ENCODE data around the gene LPAR6.

- TF ChIP-seq CTCF (conservative IDR thresholded peaks at IDR 0.05; ENCODE audit: low read length) (no peak), EZH2phosphoT487 (IDR thresholded peaks at IDR 0.05; ENCODE audit: borderline replicate concordance, low read depth, low read length) (no peak)
These were observed 18.5 kb upstream of the LPAR6 start for GRCh38 chr13:48431431-48431830.
